Embryonic facial prominence (tissue), 1 donor: ENCODE measurements around the gene CARNS1.

Experiments used
- DNase-seq: peaks from one replicate; pipeline ENCODE4 v3.0.0-alpha.2; 2016; ENCODE audit errors: extremely low spot score

The CARNS1 gene

GRCh38 chr11:67376063-67376820, 39.2 kb upstream of the CARNS1 start:
- no peak for DNase-seq

GRCh38 chr11:67376873-67377808, 38.3 kb upstream of the CARNS1 start:
- DNase-seq: no peak

GRCh38 chr11:67378544-67378943, 36.9 kb upstream of the CARNS1 start:
- DNase-seq: no peak

GRCh38 chr11:67379061-67380058, 36.1 kb upstream of the CARNS1 start:
- no peak for DNase-seq

GRCh38 chr11:67381244-67381972, 34.1 kb upstream of the CARNS1 start:
- DNase-seq: no peak

- DNase-seq: no peak
These were observed 33.0 kb upstream of the CARNS1 start for GRCh38 chr11:67382276-67383136.

GRCh38 chr11:67384851-67385366, 30.6 kb upstream of the CARNS1 start:
- no peak for DNase-seq

- no peak for DNase-seq
These were observed 28.4 kb upstream of the CARNS1 start for GRCh38 chr11:67387069-67387468.

- no peak for DNase-seq
These were observed 28.0 kb upstream of the CARNS1 start for GRCh38 chr11:67387518-67387917.

GRCh38 chr11:67389477-67389876, 26.0 kb upstream of the CARNS1 start:
- no peak for DNase-seq

GRCh38 chr11:67390947-67391303, 24.6 kb upstream of the CARNS1 start:
- DNase-seq: no peak

- peak; percentile 87 for DNase-seq
These were observed 23.9 kb upstream of the CARNS1 start, which contains the start of gene RAD9A for GRCh38 chr11:67391304-67392182. Gene RAD9A, plus strand, starts transcription at chr11:67391986. Its CDS starts 59 bp downstream, at chr11:67392045.

GRCh38 chr11:67392183-67392715, 23.2 kb upstream of the CARNS1 start:
- DNase-seq: no peak

- DNase-seq: no peak
These were observed 22.0 kb upstream of the CARNS1 start for GRCh38 chr11:67393437-67393836.

GRCh38 chr11:67393990-67394389, 21.5 kb upstream of the CARNS1 start:
- DNase-seq: no peak

GRCh38 chr11:67395555-67396258, 19.8 kb upstream of the CARNS1 start:
- no peak for DNase-seq

- DNase-seq: no peak
These were observed 19.3 kb upstream of the CARNS1 start for GRCh38 chr11:67396259-67396581.
